Loucy (cell line): ENCODE data around the gene PRKCZ.

Source experiments
- EZH2phosphoT487 ChIP-seq: fragments of 200-600 bp; IDR thresholded peaks from 2 replicates; pipeline ENCODE4 v1.6.1; 2018; ENCODE audit warnings: antibody characterized with exemption, mild to moderate bottlenecking, moderate library complexity, borderline replicate concordance
- TF ChIP-seq, protein P1 (sequence below): fragments of 200-600 bp; sonication (generic); conservative IDR thresholded peaks from 2 replicates; pipeline ENCODE4 v1.5.1; 2014; ENCODE audit warnings: mild to moderate bottlenecking, antibody characterized with exemption, low read length

DNA sequence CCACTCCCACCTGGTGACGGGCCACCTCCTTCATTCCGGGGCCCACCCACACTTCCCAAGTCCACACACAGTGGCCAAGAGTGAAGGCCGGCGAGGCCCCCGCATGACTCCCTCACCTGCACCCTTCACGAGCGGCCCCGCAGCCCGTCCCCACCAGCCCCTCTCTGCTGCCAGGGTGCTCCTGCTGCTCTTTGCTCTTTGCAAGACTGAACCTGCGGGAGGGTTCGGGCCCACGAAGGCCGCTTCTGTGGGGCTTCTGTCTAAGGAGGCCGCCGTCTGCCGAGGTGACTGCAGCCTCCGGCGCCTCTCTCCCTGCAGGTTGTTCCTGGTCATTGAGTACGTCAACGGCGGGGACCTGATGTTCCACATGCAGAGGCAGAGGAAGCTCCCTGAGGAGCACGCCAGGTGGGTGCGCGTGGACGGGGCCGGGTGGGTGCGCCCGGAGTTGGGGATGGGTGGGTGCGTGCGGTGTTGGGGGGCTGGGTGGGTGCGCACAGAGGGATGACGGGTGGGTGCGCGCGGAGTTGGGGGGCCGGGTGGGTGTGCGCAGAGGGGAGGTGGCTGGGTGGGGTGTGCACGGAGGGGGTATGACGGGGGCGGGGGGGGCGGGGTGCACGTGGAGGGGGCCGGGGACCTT lies 119.1 kb downstream of the PRKCZ start:
- TF ChIP-seq, protein P1, sequence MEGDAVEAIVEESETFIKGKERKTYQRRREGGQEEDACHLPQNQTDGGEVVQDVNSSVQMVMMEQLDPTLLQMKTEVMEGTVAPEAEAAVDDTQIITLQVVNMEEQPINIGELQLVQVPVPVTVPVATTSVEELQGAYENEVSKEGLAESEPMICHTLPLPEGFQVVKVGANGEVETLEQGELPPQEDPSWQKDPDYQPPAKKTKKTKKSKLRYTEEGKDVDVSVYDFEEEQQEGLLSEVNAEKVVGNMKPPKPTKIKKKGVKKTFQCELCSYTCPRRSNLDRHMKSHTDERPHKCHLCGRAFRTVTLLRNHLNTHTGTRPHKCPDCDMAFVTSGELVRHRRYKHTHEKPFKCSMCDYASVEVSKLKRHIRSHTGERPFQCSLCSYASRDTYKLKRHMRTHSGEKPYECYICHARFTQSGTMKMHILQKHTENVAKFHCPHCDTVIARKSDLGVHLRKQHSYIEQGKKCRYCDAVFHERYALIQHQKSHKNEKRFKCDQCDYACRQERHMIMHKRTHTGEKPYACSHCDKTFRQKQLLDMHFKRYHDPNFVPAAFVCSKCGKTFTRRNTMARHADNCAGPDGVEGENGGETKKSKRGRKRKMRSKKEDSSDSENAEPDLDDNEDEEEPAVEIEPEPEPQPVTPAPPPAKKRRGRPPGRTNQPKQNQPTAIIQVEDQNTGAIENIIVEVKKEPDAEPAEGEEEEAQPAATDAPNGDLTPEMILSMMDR: no peak
- no peak for TF ChIP-seq EZH2phosphoT487
